Stimulated activated CD8-positive, alpha-beta memory T cell treated with anti-CD3 and anti-CD28 coated beads, Interleukin-12 subunit alpha, Interleukin-12 subunit beta, amount 100 ng/mL, for 4 hours (primary cell): ENCODE data around the gene KRT8.
"Not testable (repeated sequence)": the region's sequence is repeated elsewhere in the genome, so short reads cannot be mapped to it uniquely, and the experiment has no call there.

Experiments
- DNase-seq: peaks from one replicate; pipeline ENCODE4 v3.0.0-alpha.2; 2020; ENCODE audit warnings: low read depth

The KRT8 gene

GRCh38 chr12:52901715-52902541 is 2.9 kb downstream of the KRT8 start:
- no peak for DNase-seq

GRCh38 chr12:52900896-52901714 is 3.8 kb downstream of the KRT8 start:
- DNase-seq: no peak

DNA sequence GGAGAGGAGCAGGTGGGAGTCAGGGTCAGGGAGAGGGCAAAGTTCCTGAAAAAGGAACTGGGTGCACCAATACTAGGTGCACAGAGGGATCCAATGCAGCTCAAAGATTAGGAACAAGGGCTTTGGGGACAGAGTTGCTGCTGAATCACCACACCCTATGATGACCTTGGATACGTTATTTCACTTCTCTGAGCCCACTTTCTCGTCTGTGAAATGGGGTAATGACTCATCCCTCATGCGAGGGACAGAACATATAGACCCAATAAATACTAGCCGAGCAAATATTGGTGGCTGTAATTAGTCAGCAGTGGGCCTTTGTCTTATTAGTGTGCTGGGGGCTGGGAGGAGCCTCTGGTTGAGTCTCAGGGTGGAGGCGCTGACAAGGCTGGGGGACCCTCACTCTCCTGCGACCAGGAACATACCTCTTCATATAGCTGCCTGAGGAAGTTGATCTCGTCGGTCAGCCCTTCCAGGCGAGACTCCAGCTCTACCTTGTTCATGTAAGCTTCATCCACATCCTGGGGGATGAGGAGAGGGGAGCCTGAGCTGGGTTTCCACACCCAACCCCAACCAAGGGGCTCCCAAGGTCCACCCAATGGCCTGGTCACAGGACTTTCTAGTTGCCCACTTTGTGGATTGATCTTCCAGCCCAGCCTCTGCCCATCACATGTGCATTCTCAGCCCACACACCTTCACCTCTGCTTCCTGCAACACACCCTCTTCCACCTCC is 4.5 kb downstream of the KRT8 start:
- no peak for DNase-seq

GRCh38 chr12:52899338-52900035 is 5.4 kb downstream of the KRT8 start:
- no peak for DNase-seq

DNA sequence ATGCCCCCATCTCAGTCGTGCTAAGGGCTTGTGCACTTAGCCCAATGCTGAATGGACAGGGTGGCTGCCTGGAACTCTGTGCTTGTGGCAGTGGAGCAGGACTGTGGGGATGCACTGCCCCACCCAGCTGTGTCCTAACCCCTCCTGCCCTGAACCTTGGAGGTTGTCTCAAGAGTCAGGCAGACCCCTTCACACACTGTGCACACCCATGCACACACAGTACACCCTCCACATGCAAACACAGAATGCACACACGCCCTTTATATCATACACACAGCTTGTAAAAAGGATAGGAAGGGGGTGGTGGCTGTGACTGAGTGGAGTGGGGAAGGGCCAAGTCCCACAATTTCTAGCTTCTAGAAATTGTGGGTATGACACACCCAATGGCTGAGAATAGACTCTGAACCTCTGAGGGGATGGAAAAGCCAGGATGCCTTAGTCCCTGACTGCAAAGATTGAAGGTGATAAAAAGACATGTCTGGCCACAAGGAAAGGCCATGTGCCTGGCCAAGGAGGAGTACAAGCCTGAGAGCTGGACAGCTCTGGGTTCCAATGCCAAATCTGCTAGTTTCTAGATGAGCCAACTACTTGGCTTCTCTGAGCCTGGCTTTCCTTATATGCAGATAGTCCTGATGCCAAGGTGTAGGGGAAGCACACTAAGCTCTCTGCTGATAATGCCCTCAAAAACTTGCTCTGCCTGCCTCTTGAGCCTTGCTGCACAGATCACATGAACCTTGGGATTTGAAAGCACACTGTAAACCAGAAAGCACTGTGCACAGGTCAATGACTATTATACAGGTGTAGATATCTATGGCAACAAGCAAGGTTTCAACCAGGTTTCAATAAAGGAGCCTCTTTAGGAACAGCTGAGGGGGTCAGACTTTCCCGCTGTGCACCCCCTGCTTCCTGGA is 8.4 kb downstream of the KRT8 start:
- no peak for DNase-seq

GRCh38 chr12:52895726-52896189 is 9.1 kb downstream of the KRT8 start:
- no peak for DNase-seq

DNA sequence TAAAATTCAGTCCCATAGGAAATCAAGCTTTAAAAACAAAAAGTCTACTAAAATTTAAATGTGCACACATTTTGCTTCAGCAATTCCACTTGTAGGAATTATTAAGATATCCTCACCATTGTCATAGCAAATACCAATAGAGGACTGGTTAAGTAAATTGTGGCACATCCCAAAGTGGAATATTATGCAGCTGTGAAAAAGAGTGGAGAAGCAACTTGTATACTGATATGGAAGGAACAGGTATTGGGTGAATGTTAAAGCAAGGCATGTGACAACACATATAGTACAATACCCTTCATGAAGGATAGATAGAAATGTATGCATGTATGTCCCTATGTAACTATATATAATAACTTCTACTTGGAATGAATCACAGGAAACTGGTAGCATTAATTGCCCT is 11.9 kb downstream of the KRT8 start:
- no peak for DNase-seq

DNA sequence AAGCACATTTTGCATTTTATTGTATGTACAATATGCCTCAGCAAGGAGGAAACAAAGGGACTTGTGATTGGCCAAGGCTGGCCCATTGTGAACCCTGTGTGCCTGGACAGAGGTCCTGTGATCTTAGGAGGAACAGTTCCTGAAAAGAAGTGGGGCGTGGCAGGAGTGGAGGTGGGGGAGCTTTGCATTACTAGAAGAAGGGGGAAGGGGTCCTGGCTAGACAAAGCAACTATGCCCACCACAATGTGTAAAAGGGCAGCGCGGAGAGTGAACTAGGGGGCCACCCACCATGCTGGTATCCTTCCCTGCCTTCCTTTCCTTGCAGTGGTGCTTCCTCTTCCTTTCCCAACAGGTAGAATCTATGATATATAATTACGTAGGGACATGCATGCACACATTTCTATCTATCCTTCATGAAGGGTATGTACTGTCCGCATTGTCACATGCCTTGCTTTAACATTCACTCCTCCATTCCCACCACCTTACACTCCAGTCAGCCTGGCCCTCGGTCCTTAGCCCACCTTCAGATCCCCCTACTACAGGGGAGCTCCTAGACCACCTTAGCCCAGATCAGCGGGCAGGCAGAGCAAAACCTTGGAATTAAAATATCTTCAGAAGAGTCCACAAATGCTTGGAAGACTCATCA is 12.5 kb downstream of the KRT8 start:
- DNase-seq: no peak

DNA sequence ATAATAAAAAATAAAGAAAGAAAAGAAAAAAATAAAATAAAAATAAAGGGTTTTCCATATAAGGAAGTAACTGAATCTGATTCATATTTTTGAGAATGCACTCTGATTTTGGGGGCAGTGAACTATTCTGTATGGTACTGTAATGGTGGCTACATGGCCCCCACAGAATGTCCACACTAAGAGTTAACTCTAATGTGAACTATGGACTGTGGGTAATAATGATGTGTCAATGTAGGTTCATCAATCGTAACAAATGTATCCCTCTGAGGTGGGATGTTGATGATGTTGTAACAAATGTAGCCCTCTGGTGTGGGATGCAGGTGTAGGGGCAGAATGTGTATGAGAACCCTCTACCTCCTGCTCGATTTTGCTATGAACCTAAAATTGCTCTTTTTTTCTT is 13.8 kb downstream of the KRT8 start:
- no peak for DNase-seq

GRCh38 chr12:52890417-52890816 is 14.5 kb downstream of the KRT8 start:
- no peak for DNase-seq

- DNase-seq: peak; percentile 61
These were observed 20.2 kb downstream of the KRT8 start for GRCh38 chr12:52884526-52885293.

DNA sequence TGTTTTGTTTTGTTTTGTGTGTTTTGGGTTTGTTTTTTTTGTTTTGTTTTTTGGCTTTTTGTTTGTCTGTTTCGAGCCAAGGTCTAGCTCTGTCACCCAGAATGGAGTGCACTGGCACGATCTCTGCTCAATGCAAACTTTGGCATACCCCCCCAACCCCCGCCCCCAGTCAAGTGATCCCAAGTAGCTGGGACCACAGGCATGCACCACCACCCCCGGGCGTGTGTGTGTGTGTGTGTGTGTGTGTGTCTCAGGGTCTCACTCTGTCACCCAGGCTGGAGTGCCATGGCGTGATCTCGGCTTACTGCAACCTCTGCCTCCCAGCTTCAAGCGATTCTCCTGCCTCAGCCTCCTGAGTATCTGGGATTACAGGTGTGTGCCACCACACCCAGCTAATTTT is 24.4 kb downstream of the KRT8 start:
- not testable (repeated sequence) for DNase-seq

DNA sequence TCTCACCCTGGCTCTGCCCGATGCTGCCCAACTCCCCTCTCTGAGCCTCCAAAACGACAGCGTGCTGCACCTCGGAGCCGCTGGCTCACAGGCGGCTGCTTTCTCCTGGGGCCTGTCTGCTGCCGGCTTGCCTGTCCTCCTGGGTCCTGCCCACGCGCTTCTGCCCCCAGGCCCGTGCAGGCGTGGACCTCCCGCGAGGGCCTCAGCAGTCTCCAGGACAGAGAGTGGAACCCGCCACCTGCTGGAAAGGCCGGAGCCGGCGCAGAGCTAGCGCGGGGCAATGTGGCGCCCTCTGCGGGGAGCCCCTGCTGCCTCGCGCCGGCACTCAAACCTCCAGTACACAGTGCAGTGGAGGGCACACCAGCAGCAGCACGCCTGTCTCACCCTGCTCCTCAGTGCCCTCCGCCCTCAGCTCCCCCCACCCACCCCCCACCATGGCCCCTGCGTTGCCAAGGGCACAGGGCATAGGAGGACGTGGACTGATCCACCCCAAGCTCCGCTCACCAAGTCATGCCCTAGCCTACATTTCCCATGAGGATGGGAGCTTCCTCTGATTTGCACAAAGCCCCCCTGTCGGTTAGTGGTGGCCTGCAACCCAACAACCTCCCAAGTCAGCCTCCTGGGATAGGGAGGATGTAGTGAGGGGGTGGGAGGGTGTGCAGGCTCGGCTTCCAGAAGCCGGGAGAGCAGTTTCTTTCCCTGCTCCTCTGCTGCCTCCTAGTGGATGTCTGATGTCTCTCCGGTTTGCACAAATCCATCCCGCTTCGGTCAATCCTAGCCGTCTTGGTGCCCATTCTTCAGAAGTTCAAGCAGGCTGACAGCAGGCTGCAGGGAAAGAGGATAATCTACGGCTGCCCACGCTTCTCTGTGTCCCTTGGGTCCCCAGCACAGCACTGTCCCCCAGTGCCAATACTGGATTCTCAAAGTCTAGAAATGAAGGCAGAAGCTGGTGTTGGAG is 25.2 kb downstream of the KRT8 start:
- peak; percentile 38 for DNase-seq

GRCh38 chr12:52878507-52879393 is 26.1 kb downstream of the KRT8 start:
- DNase-seq: no peak

DNA sequence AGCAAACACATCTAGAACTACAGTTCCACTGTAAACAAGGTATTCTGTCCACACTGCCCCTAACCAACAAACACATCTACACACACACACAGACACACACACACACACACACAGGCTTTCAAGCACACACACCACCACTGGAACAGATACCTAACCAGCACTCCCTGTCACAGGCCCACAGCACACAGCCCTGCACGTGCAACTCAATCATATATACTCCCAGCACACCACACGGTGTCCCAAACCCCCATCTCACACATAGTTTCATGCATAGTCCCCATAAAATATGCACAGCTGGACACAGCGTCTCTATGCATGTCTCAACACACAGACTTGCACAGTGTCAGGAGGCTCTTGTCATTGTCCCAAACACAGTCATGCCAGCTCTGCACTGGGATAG is 27.6 kb downstream of the KRT8 start:
- no peak for DNase-seq

DNA sequence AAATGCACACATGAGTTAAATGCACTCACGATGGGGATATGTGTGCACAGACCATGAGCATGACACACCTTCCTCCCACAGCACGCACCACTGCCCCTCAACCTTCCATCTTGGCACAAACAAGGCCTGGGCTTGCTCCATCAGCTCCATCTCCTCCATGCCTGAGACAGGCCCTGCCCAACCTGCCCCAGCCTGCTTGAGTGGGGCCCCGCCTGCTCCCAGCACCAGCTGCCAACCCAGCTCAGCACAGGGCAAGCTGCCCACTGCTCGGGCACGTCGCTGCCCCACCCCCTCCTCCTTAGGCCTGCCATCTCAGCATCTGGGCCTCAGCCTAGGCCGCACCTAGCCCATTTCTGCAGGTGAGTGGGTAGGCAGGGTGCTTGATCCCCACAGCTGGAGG is 28.5 kb downstream of the KRT8 start:
- no peak for DNase-seq
